Neuron (in vitro differentiated cells): ENCODE results near the gene TREX2.

ENCODE experiments used
- H2AFZ ChIP-seq: one replicate; pipeline ENCODE4 v1.6.1; 2013; ENCODE audit warnings: low read depth, mild to moderate bottlenecking, inconsistent platforms, low read length, moderate library complexity
- H3K27me3 ChIP-seq: one replicate; pipeline ENCODE4 v1.6.1; 2013; ENCODE audit warnings: low read length; ENCODE audit not compliant: insufficient read depth
- H3K36me3 ChIP-seq: one replicate; pipeline ENCODE4 v1.6.1; 2013; ENCODE audit warnings: low read length; ENCODE audit not compliant: insufficient read depth
- H3K4me1 ChIP-seq: one replicate; pipeline ENCODE4 v1.6.1; 2013; ENCODE audit warnings: low read length; ENCODE audit not compliant: insufficient read depth
- H3K4me3 ChIP-seq: 2 replicates; pipeline ENCODE4 v1.5.1; 2013; ENCODE audit warnings: mild to moderate bottlenecking, low read length, moderate library complexity
- H3K9me3 ChIP-seq: one replicate; pipeline ENCODE4 v1.6.1; 2013; ENCODE audit warnings: low read length

Gene TREX2

DNA sequence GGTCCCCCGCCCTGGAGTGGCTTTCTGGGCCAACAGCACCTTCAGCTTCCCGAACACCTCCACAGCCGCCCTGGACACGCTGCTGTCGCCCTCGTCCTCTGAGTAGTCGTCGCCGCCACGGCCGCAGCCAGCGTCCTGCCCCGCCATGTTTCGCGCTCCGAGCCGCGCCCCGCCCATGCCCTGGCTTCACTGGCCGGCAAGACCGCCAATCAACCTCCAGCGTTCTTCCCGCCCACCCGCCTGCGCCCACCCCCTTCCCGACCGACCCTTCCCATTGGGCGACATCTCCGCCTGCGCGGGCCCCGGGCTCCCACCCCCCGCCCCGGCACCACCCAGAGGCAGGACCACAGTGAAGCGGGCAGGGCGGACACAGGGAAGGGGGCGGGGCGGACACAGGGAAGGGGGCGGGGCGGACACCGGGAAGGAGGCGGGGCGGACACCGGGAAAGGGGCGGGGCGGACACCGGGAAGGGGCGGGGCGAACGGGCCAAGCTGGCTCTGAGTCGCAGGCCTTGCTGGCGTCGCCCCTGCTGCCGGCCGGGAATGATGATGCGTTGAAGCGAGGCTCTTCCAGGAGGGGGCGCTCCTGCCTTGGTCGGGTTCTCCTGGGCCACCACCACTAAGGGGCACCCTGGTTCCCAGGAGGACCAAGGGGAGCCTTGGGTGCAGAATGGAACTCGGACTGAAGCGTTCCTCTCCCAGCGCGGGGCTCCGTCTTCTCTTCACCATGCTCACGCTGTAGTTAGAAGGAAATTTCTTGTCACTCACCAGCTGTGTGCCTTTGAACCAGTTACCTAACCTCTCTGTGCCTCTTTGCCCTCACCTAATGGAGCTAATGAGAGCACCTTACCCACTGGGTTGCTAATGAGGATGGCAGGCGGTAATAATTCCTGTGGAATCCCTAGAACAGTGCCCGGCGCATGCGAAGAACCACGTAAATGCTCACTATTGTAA lies 24.8 kb upstream of the TREX2 start, which contains the start of gene HAUS7:
Gene HAUS7 (minus strand): TSS at position 166 of the 953 bp plus-strand sequence. CDS start 19 bp downstream, at position 147.
- peaks cover 7% of the 10 kb centered on the region for H3K27me3 ChIP-seq
- peak within 1 kb of the TSS; percentile 82 for H3K4me3 ChIP-seq
- no peaks in the 10 kb centered on the region for H3K4me1 ChIP-seq
- no peaks in the 10 kb centered on the region for H3K36me3 ChIP-seq
- H2AFZ ChIP-seq, result peak within 1 kb of the TSS; percentile 57
- no peaks in the 10 kb centered on the region for H3K9me3 ChIP-seq

GRCh38 chrX:153469811-153470410 lies 24.1 kb upstream of the TREX2 start:
- H3K4me1 ChIP-seq, result no peaks in the 10 kb centered on the region

DNA sequence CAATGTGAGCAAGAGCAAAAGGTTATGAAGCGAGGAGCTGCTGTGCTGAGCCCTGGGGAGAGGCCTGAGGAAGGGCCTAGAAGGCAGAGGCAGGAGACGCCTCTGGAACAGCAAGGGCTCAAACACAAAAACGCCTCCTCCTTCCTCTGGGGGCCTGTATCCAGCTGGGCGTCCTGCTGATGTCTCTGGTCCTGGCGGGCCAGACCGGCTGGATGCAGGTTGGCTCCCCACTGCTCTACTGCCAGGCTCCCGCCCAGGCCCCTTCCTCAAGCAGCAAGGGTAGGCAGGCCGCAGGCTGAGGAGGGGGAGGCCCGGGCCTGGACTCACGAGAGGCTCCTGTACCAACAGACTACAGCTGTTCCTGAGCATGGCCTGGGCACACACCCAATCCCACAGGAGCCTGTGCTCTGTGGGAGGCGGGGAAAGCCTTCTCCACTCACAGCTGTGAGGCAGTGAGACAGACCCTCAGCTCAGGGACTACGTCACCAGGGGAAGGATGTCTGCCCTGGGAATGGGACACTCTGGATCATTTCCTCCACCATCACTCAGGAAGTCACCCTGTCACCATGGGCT lies 22.2 kb upstream of the TREX2 start:
- Histone ChIP-seq H2AFZ (no peak overlapping the region), H3K36me3 (no peaks in the 10 kb centered on the region), H3K4me1 (no peaks in the 10 kb centered on the region), H3K4me3 (no peak overlapping the region), H3K27me3 (no peaks in the 10 kb centered on the region), H3K9me3 (no peaks in the 10 kb centered on the region)

More at GRCh38 chrX:153469811-153470410, 24.1 kb upstream of the TREX2 start:
- H3K9me3 ChIP-seq, result no peaks in the 10 kb centered on the region
- H3K27me3 ChIP-seq, result no peaks in the 10 kb centered on the region
- peak overlapping the region; percentile 57 for H2AFZ ChIP-seq
- H3K4me3 ChIP-seq, result peak overlapping the region; percentile 82
- H3K36me3 ChIP-seq, result no peaks in the 10 kb centered on the region

DNA sequence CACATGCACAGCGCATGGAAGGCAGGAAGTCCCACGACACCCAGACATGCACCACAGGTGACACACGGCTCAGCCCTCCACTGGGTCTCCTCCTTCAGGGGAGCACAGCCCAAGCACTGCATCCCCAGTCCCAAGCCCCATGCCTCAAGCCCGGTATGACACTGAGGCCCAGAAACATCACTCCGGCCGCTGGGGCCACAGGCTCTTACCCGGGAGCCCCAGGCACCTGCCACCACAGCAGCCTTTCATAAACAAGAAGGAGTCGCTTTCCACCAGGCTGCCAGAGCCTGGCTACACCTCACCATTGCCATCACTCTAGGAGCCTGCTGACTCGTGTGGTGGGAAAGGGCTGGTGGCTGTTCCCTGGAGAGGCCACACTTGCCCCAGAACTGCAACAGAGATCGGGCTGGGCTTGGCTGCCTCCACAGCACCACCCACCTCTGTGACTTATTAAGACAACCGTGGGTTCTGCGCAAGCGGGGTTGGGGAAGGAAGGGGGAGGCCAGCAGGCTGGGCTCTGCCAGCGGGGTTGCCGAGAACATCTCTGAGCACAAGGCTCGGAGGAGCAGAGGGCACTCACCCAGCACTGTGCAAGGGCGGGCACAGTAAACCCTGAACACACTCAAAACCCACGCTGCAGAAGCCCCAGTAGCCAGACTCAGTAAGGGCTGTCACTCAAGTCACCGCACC lies 20.0 kb upstream of the TREX2 start:
- no peak overlapping the region for H2AFZ ChIP-seq
- H3K4me3 ChIP-seq, result no peak overlapping the region
- H3K9me3 ChIP-seq, result no peaks in the 10 kb centered on the region
- no peaks in the 10 kb centered on the region for H3K4me1 ChIP-seq
- no peaks in the 10 kb centered on the region for H3K27me3 ChIP-seq
- no peaks in the 10 kb centered on the region for H3K36me3 ChIP-seq

DNA sequence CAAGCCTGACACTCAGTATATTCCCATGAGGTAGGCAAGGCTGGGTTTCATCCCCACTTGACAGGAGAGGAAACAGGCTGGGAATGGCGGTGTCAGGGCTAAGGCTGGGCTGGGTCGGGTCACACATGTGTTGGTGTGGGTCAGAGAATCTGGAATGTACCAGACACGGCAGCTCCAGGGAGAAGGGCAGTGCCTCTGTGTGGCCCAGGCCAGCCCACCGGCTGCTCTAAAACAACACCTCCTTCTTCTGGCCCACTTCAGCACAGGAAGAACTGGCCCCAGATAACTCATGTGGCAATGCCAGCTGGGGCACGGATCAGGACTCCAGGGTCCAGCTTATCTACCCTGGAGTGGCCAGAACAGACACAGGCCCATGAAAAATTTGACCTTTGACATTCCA lies 18.3 kb upstream of the TREX2 start:
- H3K27me3 ChIP-seq, result no peaks in the 10 kb centered on the region
- no peaks in the 10 kb centered on the region for H3K9me3 ChIP-seq
- H3K4me1 ChIP-seq, result no peaks in the 10 kb centered on the region
- H2AFZ ChIP-seq, result no peak overlapping the region
- no peak overlapping the region for H3K4me3 ChIP-seq
- H3K36me3 ChIP-seq, result no peaks in the 10 kb centered on the region

DNA sequence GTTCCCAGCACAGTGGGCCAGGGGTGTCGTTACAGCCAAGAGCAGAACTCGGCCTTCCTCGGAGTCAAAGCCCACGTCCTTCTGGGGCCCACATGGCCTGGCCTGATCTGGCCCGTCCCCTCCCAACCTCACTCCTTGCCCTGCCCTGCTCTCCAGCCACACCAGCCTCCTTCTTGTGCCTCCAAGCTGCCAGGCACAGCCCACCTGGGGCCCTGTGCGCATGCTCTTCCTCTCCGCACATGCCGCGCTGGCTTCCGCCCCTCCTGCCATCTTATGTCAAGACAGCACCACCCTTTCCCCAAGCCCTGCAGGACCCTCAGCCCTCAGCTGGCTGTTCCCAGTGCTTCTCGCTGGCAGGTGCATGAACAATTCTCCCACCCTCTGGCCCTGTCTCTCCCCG lies 17.7 kb upstream of the TREX2 start:
- Histone ChIP-seq H2AFZ (no peak overlapping the region), H3K36me3 (no peaks in the 10 kb centered on the region)

DNA sequence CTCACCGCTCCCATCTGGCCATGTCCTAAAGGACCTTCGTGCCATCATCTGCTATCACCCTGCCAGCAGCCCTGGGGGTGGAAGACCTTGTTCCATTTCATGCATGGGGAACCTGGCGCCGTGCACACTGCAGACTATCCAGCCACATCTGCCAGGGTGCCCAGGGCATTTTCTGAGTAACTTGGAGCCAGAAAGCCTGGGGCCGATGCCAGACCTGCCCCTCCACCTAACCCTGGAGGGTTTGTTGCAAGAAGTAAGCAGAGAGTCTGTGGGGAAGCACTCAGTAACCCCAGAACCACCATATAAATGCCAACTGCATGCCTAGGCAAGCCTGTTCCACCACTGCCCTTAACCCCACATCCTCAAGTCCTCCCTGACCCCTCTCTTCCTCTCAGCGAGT lies 17.2 kb upstream of the TREX2 start:
- Histone ChIP-seq H3K36me3 (no peaks in the 10 kb centered on the region), H2AFZ (no peak overlapping the region), H3K27me3 (peaks cover 3% of the 10 kb centered on the region), H3K4me1 (no peaks in the 10 kb centered on the region), H3K9me3 (no peaks in the 10 kb centered on the region), H3K4me3 (no peak overlapping the region)

More for the DNA sequence above, 17.7 kb upstream of the TREX2 start:
- Histone ChIP-seq H3K27me3 (no peaks in the 10 kb centered on the region), H3K9me3 (no peaks in the 10 kb centered on the region), H3K4me1 (no peaks in the 10 kb centered on the region), H3K4me3 (no peak overlapping the region)

DNA sequence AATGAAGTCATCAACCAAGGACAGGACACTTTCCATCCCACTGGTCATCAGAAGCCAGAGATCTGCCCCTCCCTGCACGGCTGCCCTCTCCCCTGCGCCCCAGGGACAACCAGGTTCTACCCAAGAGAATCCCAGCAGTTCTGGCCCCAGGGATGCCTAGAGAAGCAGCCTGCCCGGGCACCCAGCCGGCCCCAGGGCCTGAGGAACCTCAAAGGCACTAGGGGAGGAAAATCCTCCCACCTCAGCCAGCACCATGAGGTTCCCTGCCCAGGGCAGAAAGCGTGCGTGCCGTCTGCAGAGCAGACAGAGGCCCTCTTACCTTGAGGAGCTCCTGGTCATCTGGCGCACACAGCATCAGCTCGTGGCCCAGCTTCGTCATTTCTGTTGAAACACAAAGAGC lies 16.4 kb upstream of the TREX2 start:
- H3K27me3 ChIP-seq, result peaks cover 3% of the 10 kb centered on the region
- no peaks in the 10 kb centered on the region for H3K36me3 ChIP-seq
- no peaks in the 10 kb centered on the region for H3K9me3 ChIP-seq
- no peaks in the 10 kb centered on the region for H3K4me1 ChIP-seq
- H2AFZ ChIP-seq, result no peak overlapping the region
- H3K4me3 ChIP-seq, result no peak overlapping the region

DNA sequence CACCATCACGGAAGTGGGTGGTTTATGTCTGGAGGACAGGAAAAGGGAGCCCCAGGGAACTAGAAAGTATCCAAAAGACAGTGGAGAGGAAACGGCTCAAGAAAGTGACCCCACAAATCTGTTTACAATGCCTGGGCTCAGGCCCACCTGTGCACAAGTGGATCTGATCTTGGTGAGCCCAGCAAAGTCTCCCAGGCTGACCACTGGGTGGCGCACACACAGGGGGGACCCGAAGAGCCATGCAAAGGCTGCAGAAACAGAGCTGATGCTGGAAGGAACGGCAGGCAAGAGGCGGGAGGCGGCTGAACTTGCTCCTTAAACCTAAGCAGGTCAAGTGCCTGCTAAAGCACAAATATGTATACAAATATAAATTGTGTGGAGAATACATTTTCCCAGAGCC lies 15.0 kb upstream of the TREX2 start:
- Histone ChIP-seq H3K27me3 (peaks cover 3% of the 10 kb centered on the region), H2AFZ (no peak overlapping the region), H3K36me3 (no peaks in the 10 kb centered on the region), H3K4me1 (no peaks in the 10 kb centered on the region), H3K4me3 (no peak overlapping the region), H3K9me3 (no peaks in the 10 kb centered on the region)

DNA sequence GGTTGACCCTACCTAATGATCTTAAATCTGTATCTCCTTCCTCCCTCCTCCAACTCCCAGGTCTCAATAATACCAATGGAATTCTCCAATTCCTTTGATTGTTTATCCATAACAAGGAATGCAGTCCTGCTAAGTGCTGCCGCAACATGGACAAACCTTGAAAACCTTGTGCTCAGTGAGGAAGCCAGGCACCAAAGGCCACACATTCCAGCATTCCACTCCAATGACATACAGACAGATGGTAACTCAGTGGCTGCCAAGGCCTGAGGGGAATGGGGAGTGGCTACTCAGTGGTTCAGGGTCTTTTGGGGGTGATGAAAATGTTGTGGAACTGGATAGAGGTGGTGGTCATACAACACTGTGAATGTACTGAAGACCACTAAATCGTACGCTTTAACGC lies 14.1 kb upstream of the TREX2 start:
- Histone ChIP-seq H3K4me3 (no peak overlapping the region), H3K27me3 (peaks cover 3% of the 10 kb centered on the region), H3K4me1 (no peaks in the 10 kb centered on the region), H2AFZ (no peak overlapping the region), H3K36me3 (peaks cover 1% of the 10 kb centered on the region), H3K9me3 (no peaks in the 10 kb centered on the region)

DNA sequence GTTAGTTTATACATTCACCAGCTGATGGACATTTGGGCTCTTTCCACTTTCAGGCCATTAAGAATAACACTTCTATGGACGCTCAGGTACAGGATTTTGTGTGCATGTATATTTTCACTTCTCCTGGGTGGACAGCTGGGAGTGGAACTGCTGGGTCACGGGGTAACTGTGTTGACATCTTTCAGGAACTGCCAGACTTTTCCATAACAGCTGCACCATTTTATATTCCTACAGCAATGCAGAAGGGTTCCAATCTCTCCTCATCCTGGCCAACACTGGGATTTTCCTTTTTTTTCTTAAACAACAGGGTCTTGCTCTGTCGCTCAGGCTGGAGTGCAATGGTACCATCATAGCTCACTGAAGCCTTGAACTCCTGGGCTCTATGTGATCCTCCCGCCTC lies 12.6 kb upstream of the TREX2 start:
- no peak overlapping the region for H3K4me3 ChIP-seq
- H3K27me3 ChIP-seq, result peaks cover 3% of the 10 kb centered on the region
- H2AFZ ChIP-seq, result no peak overlapping the region
- no peaks in the 10 kb centered on the region for H3K4me1 ChIP-seq
- H3K9me3 ChIP-seq, result no peaks in the 10 kb centered on the region
- peaks cover 3% of the 10 kb centered on the region for H3K36me3 ChIP-seq

DNA sequence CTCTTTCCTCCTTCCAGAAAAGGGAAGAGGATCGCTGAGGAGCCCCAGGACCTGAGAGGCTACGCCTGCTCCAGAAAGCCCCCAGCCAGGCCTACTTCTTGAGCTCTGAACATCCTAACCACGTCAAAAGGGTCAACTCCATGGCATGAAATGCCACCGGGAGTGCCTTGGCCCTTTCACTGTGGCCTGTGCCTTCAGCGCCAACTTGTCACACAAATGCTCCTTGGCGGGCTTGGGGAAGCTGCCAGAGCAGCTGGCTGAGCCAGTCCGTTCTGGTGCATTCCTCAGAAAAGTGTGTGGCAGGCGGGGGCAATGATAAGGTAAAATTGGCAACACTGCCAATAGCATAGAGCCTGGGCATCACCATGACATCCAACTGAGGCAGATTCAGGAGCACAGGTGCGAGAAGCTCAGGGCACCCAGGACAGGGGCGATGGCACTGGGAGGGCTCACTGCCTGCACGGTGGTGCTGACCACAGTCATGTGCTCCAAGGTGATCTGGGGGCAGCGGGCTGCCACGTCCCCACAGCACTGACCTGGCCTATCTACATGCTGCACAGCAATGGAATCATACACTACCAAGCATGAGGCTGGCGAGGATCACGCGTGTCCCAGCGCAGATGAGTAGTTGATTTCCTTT lies 12.1 kb upstream of the TREX2 start:
- H3K9me3 ChIP-seq, result no peaks in the 10 kb centered on the region
- H3K36me3 ChIP-seq, result peaks cover 3% of the 10 kb centered on the region
- no peaks in the 10 kb centered on the region for H3K4me1 ChIP-seq
- H2AFZ ChIP-seq, result no peak overlapping the region
- peaks cover 5% of the 10 kb centered on the region for H3K27me3 ChIP-seq
- H3K4me3 ChIP-seq, result no peak overlapping the region
